ENCODE results near the gene SLC22A5.

DNA sequence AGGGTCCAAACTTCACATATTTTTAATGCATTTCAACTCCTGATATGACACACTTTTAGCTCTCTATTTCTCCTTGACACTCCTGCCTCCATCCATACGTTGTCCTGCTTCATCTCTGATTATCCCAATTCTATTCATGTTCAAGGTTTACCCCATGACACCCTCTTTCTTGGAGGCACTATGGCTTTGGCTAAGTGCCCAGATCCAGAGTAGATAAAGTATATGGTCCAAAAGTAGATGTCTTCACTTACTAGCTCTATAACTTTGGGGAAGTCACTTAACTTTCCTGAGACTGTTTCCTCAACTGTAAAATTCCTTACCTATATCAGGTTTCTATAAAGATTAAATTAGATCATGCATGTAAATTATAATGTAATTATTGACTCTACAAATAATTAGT, 36.1 kb downstream of the SLC22A5 start:
- TF ChIP-seq, protein P1, sequence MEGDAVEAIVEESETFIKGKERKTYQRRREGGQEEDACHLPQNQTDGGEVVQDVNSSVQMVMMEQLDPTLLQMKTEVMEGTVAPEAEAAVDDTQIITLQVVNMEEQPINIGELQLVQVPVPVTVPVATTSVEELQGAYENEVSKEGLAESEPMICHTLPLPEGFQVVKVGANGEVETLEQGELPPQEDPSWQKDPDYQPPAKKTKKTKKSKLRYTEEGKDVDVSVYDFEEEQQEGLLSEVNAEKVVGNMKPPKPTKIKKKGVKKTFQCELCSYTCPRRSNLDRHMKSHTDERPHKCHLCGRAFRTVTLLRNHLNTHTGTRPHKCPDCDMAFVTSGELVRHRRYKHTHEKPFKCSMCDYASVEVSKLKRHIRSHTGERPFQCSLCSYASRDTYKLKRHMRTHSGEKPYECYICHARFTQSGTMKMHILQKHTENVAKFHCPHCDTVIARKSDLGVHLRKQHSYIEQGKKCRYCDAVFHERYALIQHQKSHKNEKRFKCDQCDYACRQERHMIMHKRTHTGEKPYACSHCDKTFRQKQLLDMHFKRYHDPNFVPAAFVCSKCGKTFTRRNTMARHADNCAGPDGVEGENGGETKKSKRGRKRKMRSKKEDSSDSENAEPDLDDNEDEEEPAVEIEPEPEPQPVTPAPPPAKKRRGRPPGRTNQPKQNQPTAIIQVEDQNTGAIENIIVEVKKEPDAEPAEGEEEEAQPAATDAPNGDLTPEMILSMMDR (IDR thresholded peaks at IDR 0.05; ENCODE audit: extremely low read depth in 1 of 2, insufficient read depth in 1 of 2, low read depth in 1 of 2, low read length in 2 of 2), result no peak
- TF ChIP-seq POLR2AphosphoS5 (IDR thresholded peaks at IDR 0.05; ENCODE audit: insufficient read depth, low read depth, low read length) (no peak), EZH2 (IDR thresholded peaks at IDR 0.05; ENCODE audit: borderline replicate concordance, low read depth, low read length, severe bottlenecking) (no peak), POLR2A (IDR thresholded peaks at IDR 0.05; ENCODE audit: low read depth, low read length) (no peak)
